LHCN-M2 (cell line): ENCODE data around the gene PSMD9. TPM values are rescaled to one million over a fixed set of nuclear protein-coding genes. Genes with fewer than 3 reads are reported as not detected.
A peak's percentile ranks its signal among the peaks of the same experiment; 100 is the strongest.
"Not testable (repeated sequence)": the region's sequence is repeated elsewhere in the genome, so short reads cannot be mapped to it uniquely, and the experiment has no call there.

ENCODE experiments used
- DNase-seq: peaks from one replicate; pipeline ENCODE4 v3.0.0-alpha.2; 2012; ENCODE audit warnings: low read depth
- polyA plus RNA-seq: library from polyadenylated mRNA; unstranded; fragments of >200 nt; gene quantifications from one replicate; pipeline ENCODE4 v1.2.1, GENCODE V29; 2012; ENCODE audit warnings: missing spikeins
- total RNA-seq: library from RNA; depleted of rRNA; stranded (reverse); fragments of >200 nt; gene quantifications from 2 replicates; pipeline ENCODE4 v1.2.3, GENCODE V29; 2014; rRNA removed

PSMD9 gene, protein sequence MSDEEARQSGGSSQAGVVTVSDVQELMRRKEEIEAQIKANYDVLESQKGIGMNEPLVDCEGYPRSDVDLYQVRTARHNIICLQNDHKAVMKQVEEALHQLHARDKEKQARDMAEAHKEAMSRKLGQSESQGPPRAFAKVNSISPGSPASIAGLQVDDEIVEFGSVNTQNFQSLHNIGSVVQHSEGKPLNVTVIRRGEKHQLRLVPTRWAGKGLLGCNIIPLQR
- 110 and 118 TPM in 2 replicates for total RNA-seq
- 124 TPM for polyA plus RNA-seq

DNA sequence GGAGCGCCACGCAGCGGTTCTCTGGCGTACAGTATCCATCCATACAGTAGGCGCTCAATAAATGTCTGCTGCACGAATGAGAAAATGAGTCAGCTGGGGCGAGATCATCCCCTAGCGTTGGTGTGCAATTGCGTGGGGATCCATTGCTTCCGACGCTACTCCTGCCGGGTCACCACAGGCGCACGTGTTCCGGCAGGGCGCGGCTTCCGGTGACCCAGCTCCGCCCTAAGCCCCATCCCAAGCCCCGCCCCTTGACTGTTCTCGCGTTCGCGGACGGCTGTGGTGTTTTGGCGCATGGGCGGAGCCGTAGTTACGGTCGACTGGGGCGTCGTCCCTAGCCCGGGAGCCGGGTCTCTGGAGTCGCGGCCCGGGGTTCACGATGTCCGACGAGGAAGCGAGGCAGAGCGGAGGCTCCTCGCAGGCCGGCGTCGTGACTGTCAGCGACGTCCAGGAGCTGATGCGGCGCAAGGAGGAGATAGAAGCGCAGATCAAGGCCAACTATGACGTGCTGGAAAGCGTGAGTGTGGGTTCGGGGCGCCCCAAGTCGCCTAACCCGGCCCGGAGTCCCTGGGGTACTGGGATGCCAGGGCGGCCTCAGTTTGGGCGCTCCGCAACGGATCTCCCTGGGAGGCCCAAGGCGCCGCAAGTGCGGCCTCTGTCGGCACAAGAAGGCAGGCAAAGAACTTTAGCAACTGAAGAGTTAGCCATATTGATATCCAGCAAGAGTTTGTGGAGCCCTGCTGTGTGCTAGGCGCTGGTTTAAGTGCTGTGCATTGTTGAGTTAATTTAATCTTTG, at the start of gene PSMD9:
PSMD9 (plus strand) TSS at position 313 of the 796 bp plus-strand sequence; CDS start at position 380, 67 bp downstream.
- peak; percentile 97 for DNase-seq

DNA sequence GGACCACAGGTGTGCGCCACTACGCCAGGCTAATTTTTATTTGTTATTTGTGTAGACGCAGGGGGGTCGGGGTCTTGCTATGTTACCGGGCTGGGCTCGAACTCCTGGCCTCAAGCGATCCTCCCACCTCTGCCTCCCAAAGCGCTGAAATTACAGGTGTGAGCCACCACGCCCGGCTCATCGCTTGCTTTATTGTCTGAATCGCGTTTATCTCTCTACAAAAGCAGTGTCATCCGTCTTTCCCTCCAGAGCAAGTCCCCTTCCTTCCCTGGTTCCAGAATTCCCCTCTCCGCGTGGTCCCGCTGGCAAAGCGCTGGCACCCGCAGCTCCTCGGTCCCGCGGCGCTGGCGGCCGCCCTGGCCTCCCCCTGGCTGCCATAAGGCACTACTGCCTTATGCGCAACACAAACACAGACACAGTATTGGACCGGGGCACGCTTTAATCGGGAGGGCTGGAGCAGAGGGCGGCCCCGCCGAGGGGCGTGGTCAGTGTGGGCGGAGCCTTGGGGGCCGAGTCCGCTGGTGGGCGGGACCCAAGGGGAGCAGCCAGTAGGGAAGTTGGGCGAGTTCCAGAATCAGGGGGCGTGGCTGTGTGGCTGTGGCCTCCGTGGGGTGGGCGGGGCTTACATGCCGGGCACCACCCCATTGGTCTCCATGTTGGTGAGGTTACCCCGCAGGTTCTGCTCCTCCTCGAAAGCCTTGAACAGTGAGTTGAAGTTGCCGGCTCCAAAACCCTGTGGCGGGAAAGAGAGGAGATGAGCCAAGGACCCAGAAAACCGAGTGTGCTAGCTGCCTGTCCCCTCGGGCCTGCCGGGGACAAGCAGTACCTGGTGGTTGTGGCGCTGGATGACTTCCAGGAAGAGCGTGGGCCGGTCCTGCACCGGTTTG, 49.2 kb upstream of the PSMD9 start:
- DNase-seq: peak; percentile 95

DNA sequence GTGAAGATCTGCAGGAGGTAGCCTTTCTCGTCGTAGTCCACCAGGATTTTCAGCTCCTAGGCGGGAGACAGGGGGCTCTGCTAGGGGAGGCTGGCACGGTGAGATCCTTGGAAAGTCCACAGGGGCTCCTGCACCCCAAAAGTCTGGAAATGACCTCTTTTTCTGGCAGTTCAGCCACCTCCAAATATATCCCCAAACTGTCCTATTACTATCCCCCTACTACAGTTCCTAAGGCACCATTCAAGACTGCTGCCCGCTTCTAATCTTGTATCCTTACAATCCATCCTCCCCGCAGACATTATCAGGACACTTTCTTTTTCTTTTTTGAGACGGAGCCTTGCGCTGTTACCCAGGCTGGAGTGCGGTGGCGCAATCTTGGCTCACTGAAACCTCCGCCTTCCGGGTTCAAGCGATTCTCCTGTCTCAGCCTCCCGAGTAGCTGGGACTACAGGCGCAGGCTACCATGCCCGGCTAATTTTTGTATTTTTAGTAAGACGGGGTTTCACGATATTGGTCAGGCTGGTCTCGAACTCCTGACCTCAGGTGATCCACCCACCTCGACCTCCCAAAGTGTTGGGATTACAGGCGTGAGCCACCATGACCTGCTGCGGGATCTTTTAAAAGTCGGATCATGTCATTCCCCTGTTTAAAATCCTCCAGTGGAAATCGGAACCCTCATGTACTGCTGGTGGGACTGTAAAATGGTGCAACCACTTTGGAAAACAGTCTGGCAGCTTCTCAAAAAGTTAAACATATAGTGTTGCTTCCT, 48.4 kb upstream of the PSMD9 start:
- DNase-seq: no peak

DNA sequence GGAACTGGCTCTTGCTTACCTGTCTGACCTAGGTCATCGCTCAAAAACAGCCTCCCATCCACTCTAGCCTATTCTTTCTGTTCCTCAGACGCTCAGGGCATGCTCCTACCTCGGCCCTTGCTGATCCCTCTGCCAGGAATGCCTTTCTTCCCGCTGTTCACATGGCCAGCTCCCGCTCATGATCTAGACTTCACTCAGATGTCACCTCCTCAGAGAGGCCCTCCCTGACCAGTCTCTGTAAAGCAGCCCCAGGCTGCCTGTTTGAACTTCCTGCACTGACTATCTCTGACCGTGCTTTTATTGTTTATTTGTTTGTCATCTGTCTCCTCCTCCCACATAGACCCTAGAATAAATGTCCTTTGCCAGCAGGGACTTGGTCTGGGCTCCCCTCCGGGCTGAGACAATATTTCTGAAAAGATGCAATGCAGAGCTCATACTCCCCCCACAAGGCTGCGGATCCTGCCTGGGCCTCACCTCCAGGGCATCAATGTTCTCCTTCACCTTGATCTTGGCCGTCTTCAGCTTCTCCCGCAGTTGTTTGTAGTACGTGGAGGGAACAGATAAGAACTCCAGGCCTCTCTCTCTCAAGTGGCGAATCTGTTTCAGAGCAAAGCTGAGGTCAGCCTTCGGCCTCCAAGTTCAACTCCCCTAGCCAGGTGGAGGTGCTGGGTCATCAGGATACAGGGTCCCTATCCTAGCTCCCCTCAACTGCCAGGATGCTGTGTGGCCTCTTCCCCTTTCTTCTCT, 45.2 kb upstream of the PSMD9 start:
- no peak for DNase-seq

DNA sequence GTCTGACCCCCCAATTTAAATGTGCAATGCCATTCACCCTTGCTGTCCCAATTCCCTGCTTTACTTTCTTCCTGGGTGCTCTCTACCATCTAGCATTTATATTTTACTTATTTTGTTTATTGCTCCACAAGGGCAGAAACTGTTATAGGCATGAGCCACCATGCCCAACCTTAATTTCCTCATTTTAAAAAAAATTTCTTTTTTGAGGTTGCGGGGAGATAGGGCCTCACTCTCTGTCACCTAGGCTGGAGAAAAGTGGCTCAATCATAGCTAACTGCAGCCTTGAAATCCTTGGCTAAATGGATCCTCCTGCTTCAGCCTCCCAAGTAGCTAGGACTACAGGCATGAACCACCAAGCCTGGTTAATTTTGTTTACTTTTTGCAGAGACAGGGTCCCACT, 42.9 kb upstream of the PSMD9 start:
- no peak for DNase-seq

DNA sequence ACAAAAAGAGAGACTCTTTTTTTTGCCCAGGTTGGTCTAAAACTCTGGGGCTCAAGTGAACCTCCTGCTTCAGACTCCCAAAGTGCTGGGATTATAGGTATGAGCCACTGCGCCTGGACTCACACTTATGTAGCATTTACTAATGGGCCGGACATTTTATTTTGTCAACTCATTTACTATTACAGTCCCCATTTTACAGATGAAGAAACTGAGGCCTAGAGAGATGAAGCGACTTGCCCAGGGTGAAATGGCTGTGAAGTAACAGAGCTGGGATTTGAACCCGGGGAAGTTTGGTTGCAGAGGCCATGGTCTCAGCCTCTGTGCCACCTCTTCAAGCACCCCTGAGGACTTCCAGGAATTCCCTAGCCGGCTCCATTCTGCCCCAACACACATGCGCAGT, 39.4 kb upstream of the PSMD9 start:
- DNase-seq: no peak

DNA sequence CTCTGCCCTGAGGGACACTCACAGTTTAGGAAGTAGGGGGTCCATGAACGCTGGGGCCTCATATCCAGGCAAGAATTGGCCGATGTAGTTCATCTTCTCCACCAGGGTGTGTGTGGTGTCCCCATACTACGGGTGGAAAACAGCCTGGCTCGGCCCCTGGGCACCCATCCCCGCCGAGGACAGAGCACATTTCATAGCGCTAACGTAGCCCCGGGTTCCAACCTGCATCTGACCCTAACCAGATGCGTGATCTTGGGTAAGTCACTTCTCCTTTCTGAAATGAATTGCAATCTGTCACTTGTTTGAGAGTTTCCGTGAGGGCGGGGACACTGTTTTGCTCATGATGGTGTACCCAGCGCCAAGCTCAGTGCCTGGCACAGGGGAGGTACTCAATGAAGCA, 38.9 kb upstream of the PSMD9 start:
- no peak for DNase-seq

DNA sequence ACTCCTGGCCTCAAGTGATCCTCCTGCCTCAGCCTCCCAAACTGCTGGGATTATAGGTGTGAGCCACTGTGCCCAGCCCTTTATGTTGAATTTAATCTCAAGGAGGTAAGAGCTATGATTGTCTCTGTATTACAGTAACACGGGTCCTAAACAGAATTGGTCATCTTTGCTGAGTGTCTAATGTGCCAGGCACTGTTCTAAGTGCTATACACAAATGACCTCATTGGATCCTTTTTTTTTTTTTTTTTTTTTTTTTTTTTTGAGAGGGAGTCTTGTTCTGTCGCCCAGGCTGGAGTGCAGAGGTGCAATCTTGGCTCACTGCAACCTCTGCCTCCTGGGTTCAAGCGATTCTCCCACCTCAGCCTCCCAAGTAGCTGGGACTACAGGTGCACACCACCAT, 36.2 kb upstream of the PSMD9 start:
- DNase-seq: not testable (repeated sequence)

DNA sequence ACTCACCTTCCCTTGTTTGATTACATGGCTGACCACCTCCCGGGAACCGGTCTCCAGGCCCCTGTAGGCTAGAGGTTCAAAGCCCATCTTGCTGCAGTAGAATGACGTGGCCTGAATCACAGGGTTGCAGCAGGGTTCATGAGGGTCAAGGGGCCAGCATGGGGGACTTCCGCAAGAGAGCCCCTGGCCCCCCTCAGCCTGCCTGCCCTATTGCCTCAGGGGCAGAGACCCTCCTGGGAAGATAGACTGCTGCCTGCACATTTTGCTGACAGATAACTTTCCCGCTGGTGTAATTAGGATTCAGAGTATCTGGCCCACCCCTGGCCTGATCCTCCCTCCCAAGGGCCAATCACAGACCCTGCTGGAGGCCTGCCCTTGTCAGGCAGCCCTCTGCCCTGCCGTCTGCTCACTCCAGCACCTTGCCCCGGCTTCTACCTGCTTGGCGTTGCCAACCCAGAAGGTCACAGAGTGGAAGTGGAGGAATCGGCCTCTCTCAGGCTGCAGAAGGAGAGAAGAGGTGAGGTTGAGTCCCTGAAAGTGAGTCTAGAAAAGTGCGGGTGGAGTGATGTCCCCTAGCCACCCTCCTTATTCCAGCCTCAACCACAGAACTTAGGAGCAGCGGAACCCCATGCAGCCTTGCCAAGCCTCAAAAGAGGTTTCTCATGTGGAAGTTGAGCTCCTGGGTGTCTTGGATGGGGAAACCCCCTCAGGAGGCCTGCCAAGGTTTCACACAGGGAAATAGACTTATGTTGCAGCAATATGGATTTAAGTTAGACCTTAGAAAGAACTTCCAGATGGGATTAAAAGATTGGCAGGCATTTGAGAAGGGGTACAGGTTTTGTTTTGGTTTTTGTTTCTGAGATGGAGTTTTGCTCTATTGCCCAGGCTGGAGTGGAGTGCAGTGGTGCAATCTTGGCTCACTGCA, 31.0 kb upstream of the PSMD9 start:
- no peak for DNase-seq

DNA sequence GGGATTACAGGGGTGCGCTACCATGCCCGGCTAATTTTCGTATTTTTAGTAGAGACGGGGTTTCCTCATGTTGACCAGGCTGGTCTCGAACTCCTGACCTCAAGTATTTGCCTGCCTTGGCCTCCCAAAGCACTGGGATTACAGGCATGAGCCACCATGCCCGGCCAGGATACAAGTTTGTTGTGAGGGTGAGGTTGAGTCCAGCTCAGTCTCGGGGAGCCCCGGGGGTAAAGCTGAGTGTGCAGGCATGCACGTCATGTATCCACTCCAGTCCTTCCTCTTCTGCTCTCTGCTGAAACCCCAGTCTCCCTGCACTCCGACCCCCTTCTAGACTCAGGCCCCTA, 30.3 kb upstream of the PSMD9 start:
- DNase-seq: no peak

DNA sequence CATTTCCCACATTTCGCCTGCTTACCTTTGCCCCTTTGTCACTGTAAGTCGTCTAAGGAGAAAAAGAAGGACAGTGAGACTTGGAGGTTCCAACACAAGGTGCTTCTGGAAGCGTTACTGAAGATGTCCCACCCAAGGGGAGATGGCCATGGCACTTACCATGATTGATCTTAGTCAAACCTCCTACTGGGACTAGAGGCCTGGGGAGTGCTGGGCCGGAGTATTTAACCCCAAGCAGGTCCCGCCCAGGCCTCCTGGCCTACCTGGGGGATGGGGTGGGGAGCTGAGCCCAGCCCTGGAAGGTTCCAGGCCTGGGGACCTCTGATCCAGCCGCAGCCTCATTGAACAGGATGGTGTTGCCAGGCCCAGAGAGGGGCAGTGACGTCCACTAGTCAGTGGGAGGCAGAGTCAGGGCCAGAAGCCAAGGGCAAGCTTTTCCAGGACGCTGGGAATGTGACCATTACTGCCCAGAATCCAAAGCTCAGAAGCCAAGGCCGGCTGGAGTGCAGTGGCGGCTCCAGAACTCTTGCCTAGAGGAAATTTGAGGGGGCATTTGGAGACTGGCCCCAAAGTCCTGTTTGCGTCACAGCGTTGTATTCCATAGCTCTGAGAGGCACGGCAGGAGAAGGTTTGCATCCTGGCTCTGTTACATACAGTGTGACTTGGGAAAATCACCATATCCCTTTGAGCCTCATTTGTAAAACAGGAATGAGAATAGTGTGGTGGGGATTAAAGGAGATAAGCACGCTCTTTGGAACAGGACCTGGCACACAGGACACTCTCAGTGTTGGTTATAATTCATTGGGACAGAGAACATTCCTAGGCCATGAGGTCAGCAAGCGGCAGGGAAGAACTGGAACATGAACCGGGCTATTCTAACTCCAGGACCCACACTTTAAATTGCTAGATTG, 29.7 kb upstream of the PSMD9 start, which contains the start of gene HPD:
HPD (minus strand) TSS at position 198 of the 911 bp plus-strand sequence; CDS start at position 162, 36 bp downstream.
- peak; percentile 88 for DNase-seq

DNA sequence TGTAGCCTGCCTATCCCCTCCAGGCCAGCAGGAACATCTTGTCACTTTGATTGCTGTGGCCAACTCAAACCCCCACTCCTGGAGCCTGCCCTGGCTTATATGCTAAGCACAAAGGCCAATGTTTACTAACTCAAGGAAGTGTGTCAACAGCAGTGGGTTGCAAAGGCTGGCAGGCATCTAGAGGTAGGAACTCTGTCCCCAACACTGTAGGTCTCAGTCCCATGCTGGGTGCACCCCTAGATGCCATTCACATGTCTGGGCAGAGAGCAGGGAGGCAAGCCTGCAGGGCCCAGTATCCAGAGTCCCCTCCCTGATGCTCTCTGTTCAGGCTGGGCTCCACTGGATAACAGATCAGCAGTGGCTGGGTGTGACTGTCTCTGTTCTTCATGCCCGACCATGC, 28.3 kb upstream of the PSMD9 start:
- DNase-seq: no peak

DNA sequence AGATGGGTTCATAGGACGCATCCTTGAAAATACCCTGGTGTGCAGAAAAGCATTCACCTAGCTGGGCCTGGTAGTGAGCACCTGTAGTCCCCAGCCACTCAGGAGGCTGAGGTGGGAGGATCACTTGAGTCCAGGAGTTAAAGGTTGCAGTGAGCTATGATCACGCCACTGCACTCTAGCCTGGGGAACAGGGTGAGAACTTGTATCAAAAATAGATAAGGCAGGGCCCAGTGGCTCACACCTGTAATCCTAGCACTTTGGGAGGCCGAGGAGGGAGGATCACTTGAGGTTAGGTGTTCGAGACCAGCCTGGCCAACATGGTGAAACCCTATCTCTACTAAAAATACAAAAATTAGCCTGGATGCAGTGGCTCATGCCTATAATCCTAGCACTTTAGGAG, 27.9 kb upstream of the PSMD9 start:
- DNase-seq: not testable (repeated sequence)

DNA sequence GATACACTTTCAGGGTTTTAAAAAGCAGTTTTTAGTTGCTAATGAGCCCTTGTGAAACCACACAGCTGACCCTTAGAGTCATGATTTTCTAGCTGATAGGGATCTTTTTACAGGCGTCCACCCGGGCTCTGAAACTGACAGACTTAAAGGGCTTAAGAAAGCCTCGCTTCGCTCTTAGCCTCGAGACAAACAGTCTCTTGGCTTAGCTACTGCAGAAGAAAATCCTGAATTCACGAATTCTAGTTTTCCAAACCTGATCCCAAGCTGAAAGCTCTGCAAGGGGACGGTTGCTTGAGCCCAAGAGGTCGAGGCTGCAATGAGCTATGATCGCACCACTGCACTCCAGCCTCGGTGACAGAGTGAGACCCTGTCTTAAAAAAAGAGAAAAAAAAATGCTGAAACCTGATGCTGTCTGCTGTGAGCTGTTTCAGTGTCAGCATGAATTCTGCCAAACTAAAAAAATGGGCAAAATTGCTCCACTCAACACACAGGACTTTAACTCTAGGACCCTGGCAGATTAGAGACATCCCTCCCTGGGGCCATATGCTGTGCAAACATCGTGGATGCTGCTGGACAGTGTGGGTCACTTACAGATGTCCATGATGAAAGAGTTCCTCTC, 26.8 kb upstream of the PSMD9 start:
- peak; percentile 31 for DNase-seq

DNA sequence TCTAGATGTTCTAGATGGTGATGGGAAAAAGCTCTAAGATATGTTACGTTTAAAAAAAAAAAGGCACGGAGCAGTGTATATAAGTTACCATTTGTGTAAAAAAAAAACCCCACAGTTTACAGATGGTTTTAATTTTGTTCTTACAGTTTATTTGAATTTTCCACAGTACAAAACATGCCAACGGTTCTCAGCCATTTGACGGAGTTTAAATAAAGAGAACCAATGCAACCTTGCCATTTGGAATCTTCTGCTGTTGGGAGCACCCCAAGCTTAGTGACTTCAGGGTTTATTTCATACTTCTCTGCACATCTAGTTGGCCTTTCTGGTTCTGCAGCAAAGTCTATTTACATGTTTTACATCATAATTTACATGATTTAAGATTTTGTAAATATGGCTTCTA, 22.3 kb upstream of the PSMD9 start:
- no peak for DNase-seq

DNA sequence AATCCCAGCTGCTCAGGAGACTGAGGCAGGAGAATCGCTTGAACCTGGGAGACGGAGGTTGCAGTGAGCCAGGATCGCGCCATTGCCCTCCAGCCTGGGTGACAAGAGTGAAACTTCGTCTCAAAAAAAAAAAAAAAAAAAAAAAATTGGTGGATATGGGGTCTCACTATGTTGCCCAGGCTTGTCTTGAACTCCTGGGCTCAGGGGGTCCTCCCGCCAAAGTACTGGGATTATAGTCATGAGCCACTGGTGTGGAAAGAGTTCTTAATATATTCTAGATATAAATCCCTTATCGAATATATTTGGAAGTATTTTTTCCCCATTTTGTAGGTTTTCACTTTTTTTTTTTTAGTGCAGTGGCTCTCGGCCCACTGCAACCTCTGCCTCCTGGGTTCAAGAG, 19.4 kb upstream of the PSMD9 start:
- not testable (repeated sequence) for DNase-seq

DNA sequence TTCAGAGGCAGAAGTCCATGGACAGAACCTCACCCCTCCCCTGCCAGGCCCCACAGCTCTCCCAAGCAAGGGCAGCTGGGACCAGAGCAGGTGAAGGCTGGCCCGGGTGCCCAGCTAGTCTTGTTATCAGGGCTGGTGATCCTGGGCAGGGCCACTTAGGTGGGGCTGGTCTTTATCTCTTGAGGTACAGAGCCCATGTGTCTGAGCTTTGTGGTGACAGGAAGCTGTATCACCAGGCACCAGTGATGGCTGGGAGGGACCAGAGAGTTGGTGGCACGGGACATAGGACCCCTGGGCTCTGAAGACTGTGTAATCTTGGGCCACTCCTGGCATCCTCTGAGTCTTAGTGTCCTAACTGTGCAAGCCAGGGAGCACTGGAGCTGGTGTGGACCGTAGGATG, 17.1 kb upstream of the PSMD9 start:
- DNase-seq: no peak
